ENCODE measurements around the gene STK39.

- no peak for TF ChIP-seq EZH2 (IDR thresholded peaks at IDR 0.05; ENCODE audit: borderline replicate concordance, insufficient read depth, low read depth, low read length, poor library complexity, severe bottlenecking)
- TF ChIP-seq, protein P1, sequence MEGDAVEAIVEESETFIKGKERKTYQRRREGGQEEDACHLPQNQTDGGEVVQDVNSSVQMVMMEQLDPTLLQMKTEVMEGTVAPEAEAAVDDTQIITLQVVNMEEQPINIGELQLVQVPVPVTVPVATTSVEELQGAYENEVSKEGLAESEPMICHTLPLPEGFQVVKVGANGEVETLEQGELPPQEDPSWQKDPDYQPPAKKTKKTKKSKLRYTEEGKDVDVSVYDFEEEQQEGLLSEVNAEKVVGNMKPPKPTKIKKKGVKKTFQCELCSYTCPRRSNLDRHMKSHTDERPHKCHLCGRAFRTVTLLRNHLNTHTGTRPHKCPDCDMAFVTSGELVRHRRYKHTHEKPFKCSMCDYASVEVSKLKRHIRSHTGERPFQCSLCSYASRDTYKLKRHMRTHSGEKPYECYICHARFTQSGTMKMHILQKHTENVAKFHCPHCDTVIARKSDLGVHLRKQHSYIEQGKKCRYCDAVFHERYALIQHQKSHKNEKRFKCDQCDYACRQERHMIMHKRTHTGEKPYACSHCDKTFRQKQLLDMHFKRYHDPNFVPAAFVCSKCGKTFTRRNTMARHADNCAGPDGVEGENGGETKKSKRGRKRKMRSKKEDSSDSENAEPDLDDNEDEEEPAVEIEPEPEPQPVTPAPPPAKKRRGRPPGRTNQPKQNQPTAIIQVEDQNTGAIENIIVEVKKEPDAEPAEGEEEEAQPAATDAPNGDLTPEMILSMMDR (IDR thresholded peaks at IDR 0.05) = no peak
These were observed 29.9 kb upstream of the STK39 start for GRCh38 chr2:168277276-168277675.

All from B cell (primary cell).